A673 (cell line): ENCODE data around the gene TNFSF12.

Source experiments
- EZH2 ChIP-seq: fragments of 200-600 bp; sonication (generic); IDR thresholded peaks from 2 replicates; pipeline ENCODE4 v1.6.1; 2017; ENCODE audit warnings: borderline replicate concordance, low read depth, mild to moderate bottlenecking, mixed read lengths, antibody characterized with exemption, low read length; ENCODE audit not compliant: poor library complexity, severe bottlenecking
- TF ChIP-seq, protein P1 (sequence below): fragments of 300-800, 200-600 bp; sonication (generic); conservative IDR thresholded peaks from 2 replicates; pipeline ENCODE4 v1.5.1; 2017; ENCODE audit warnings: low read depth, mild to moderate bottlenecking, antibody characterized with exemption, low read length, moderate library complexity, mixed read lengths

DNA sequence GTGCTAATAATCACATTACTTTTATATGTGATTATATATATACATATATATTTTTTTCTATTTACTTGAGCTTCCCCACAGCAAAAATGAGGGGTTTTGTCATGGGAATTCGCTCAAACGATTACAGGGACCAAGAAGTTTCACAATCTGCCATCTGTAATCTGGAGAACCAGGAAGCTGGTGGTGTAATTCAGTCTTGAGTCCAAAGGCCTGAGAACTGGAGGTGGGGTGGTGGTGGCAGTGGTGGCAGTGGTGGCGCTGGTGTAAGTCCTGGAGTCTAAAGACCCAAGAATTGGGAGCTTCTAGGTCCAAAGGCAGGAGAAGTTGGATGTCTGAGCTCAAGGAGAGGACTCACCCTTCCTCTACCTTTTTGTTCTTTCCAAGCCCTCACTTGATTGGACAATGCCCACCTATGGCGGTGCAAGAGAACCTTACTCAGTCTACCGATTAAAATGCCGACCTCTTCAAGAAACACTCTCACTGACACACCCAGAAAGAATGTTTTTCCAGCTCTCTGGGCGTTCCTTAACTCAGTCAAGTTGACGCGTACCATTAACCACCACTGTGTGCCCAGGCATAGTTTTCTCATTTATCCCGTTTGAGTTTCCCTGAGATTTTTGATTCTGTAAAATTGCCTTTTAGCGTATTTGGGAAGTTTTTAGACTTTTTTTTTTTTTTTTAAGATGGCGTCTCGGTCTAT, 32.8 kb upstream of the TNFSF12 start:
- TF ChIP-seq, protein P1, sequence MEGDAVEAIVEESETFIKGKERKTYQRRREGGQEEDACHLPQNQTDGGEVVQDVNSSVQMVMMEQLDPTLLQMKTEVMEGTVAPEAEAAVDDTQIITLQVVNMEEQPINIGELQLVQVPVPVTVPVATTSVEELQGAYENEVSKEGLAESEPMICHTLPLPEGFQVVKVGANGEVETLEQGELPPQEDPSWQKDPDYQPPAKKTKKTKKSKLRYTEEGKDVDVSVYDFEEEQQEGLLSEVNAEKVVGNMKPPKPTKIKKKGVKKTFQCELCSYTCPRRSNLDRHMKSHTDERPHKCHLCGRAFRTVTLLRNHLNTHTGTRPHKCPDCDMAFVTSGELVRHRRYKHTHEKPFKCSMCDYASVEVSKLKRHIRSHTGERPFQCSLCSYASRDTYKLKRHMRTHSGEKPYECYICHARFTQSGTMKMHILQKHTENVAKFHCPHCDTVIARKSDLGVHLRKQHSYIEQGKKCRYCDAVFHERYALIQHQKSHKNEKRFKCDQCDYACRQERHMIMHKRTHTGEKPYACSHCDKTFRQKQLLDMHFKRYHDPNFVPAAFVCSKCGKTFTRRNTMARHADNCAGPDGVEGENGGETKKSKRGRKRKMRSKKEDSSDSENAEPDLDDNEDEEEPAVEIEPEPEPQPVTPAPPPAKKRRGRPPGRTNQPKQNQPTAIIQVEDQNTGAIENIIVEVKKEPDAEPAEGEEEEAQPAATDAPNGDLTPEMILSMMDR = no peak
- no peak for TF ChIP-seq EZH2
